ENCODE measurements around the gene MTCL1.

- TF ChIP-seq REST (IDR thresholded peaks at IDR 0.05; ENCODE audit: low read depth) (no peak), ZBTB7A (IDR thresholded peaks at IDR 0.05; ENCODE audit: low read depth) (no peak), YY1 (IDR thresholded peaks at IDR 0.05; ENCODE audit: low read depth) (no peak), EGR1 (IDR thresholded peaks at IDR 0.05) (no peak), USF1 (IDR thresholded peaks at IDR 0.05) (no peak), MAX (IDR thresholded peaks at IDR 0.05) (no peak), CREB1 (IDR thresholded peaks at IDR 0.05; ENCODE audit: low read depth) (no peak), CEBPB (IDR thresholded peaks at IDR 0.05) (no peak), RAD21 (IDR thresholded peaks at IDR 0.05; ENCODE audit: low read depth) (no peak), EP300 (IDR thresholded peaks at IDR 0.05; ENCODE audit: borderline replicate concordance) (no peak), NFIC (IDR thresholded peaks at IDR 0.05) (no peak), TAF1 (IDR thresholded peaks at IDR 0.05; ENCODE audit: low read depth) (no peak), TCF12 (IDR thresholded peaks at IDR 0.05; ENCODE audit: low read depth) (no peak), FOXM1 (IDR thresholded peaks at IDR 0.05; ENCODE audit: borderline replicate concordance, low read depth) (no peak)
Observed at GRCh38 chr18:8705961-8706790, 820 bp downstream of the MTCL1 start.

Data from Ishikawa (cell line).